HFFc6 (cell line): ENCODE measurements around the gene ST7. TPM values are rescaled to one million over a fixed set of nuclear protein-coding genes. Genes with fewer than 3 reads are reported as not detected.

Source experiments
- DNase-seq: peaks from one replicate; pipeline ENCODE4 v3.0.0-alpha.2; 2018
- H3K27ac Mint-ChIP-seq: 2 replicates; pipeline ENCODE4 v1.8.0; 2020; ENCODE audit warnings: mild to moderate bottlenecking, mixed read lengths
- H3K27me3 Mint-ChIP-seq: 2 replicates; pipeline ENCODE4 v1.8.0; 2021; ENCODE audit warnings: mild to moderate bottlenecking, moderate library complexity, mixed read lengths; ENCODE audit not compliant: insufficient read depth
- H3K36me3 Mint-ChIP-seq: 2 replicates; pipeline ENCODE4 v1.8.0; 2021; ENCODE audit warnings: low read depth, mixed read lengths
- H3K4me1 Mint-ChIP-seq: 2 replicates; pipeline ENCODE4 v1.8.0; 2020; ENCODE audit warnings: low read depth, mixed read lengths
- H3K4me3 Mint-ChIP-seq: 2 replicates; pipeline ENCODE4 v1.8.0; 2020; ENCODE audit warnings: mild to moderate bottlenecking, moderate library complexity, mixed read lengths
- H3K9me3 Mint-ChIP-seq: 2 replicates; pipeline ENCODE4 v1.8.0; 2020; ENCODE audit warnings: mild to moderate bottlenecking, mixed read lengths
- total RNA-seq, 6 experiments: library from RNA; stranded (reverse); fragmentation: NEBNext Ultra II Directional; extraction: Animal tissue kit (Norgen Biotek cat#: 25700); gene quantifications; 2 replicates in 1 of 6; 3 replicates in 5 of 6; pipeline ENCODE4 v1.2.3, GENCODE V29; 2021
- TF ChIP-seq, protein P1 (sequence below): fragments of 200-600 bp; sonication (generic); IDR thresholded peaks from 2 replicates; pipeline ENCODE4 v1.5.0; 2021; ENCODE audit warnings: antibody characterized with exemption, mild to moderate bottlenecking

The ST7 gene
- total RNA-seq, 6 experiments from 2014 or later: 13.5 to 18.8 (median 16.8) TPM

GRCh38 chr7:117212969-117213877, 259.9 kb downstream of the ST7 start:
- Mint-ChIP-seq H3K4me3 (no peak overlapping the region), H3K9me3 (no peaks in the 10 kb centered on the region), H3K27me3 (no peaks in the 10 kb centered on the region; the same call in 1 of the 2 replicates), H3K4me1 (peaks cover 33% of the 10 kb centered on the region), H3K36me3 (peaks cover 5% of the 10 kb centered on the region), H3K27ac (no peak overlapping the region)
- TF ChIP-seq, protein P1, sequence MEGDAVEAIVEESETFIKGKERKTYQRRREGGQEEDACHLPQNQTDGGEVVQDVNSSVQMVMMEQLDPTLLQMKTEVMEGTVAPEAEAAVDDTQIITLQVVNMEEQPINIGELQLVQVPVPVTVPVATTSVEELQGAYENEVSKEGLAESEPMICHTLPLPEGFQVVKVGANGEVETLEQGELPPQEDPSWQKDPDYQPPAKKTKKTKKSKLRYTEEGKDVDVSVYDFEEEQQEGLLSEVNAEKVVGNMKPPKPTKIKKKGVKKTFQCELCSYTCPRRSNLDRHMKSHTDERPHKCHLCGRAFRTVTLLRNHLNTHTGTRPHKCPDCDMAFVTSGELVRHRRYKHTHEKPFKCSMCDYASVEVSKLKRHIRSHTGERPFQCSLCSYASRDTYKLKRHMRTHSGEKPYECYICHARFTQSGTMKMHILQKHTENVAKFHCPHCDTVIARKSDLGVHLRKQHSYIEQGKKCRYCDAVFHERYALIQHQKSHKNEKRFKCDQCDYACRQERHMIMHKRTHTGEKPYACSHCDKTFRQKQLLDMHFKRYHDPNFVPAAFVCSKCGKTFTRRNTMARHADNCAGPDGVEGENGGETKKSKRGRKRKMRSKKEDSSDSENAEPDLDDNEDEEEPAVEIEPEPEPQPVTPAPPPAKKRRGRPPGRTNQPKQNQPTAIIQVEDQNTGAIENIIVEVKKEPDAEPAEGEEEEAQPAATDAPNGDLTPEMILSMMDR: peak; percentile 99
- DNase-seq: peak; percentile 56

DNA sequence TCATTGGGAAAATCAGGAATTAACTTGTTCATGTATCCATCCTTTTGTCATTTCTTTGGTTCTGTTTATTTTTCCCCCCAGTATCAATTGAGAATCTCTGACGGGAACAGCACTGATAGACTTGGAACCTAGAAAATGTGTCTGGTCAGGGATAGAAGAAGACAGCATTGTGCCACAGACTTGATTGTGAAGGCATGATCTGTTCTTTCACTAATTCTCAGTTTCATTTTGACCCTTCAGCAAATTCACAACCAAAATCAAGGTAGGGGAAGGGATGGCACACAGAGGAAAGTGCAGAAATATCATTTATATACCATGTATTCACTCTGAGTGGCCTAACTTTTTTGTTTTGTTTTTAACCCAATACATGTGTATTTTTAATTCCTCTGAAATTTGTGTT, 262.7 kb downstream of the ST7 start:
- H3K4me3 Mint-ChIP-seq: no peak overlapping the region
- H3K36me3 Mint-ChIP-seq: no peaks in the 10 kb centered on the region
- no peaks in the 10 kb centered on the region for H3K9me3 Mint-ChIP-seq
- peaks cover 53% of the 10 kb centered on the region for H3K4me1 Mint-ChIP-seq
- no peaks in the 10 kb centered on the region for H3K27me3 Mint-ChIP-seq
- H3K27ac Mint-ChIP-seq: no peak overlapping the region
- TF ChIP-seq, protein P1: no peak
- no peak for DNase-seq

DNA sequence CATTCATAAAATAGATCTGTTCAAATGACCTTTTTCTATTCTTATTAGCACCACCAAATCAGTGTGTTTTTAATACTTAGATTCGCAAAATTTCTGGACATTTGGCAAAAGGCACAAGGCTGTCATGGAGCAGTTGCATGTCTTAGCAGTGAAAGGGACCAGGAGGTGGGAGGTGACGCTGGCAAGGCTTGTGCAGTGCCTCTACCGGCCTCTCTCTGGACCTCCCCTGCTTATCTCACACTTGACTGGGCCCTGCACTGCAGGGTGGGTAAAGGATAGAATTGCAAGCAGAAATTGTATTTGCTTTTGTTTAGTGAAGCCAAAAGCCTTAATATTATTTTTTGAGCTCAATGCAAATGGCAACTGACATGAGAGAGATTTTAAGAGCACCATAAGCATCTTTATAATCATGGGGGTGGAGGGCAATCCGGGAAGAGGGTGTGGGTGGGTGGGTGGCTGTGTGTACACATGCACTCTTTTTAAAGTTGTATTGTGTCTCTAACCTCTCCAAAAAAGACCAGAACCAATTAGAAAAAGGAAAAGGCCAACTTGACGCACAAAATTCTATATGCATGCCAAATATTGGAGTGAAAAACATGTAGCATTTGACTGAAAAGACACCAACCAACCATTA, 263.3 kb downstream of the ST7 start:
- H3K27ac Mint-ChIP-seq: no peak overlapping the region
- H3K9me3 Mint-ChIP-seq: no peaks in the 10 kb centered on the region
- H3K36me3 Mint-ChIP-seq: no peaks in the 10 kb centered on the region
- DNase-seq: no peak
- no peaks in the 10 kb centered on the region for H3K27me3 Mint-ChIP-seq
- TF ChIP-seq, protein P1: no peak
- no peak overlapping the region for H3K4me3 Mint-ChIP-seq
- H3K4me1 Mint-ChIP-seq: peaks cover 53% of the 10 kb centered on the region

GRCh38 chr7:117217106-117218035, 264.1 kb downstream of the ST7 start:
- H3K27ac Mint-ChIP-seq: no peak overlapping the region
- no peaks in the 10 kb centered on the region for H3K36me3 Mint-ChIP-seq
- peak; percentile 25 for DNase-seq
- peaks cover 53% of the 10 kb centered on the region for H3K4me1 Mint-ChIP-seq
- H3K27me3 Mint-ChIP-seq: no peaks in the 10 kb centered on the region
- H3K9me3 Mint-ChIP-seq: no peaks in the 10 kb centered on the region
- H3K4me3 Mint-ChIP-seq: peak overlapping the region; percentile 16
- TF ChIP-seq, protein P1: no peak

GRCh38 chr7:117218700-117219099, 265.4 kb downstream of the ST7 start:
- peaks cover 9% of the 10 kb centered on the region for H3K36me3 Mint-ChIP-seq

More at GRCh38 chr7:117218700-117219099, 265.4 kb downstream of the ST7 start:
- no peak for DNase-seq
- no peaks in the 10 kb centered on the region for H3K9me3 Mint-ChIP-seq
- H3K4me3 Mint-ChIP-seq: no peak overlapping the region
- TF ChIP-seq, protein P1: no peak
- H3K27me3 Mint-ChIP-seq: no peaks in the 10 kb centered on the region
- 0 out of 2 replicates have a peak overlapping the region, but pooled peaks have one; percentile 20 for H3K27ac Mint-ChIP-seq
- H3K4me1 Mint-ChIP-seq: peaks cover 42% of the 10 kb centered on the region
